ENCODE measurements around the gene MED27. TPM values are rescaled to one million over a fixed set of nuclear protein-coding genes. Genes with fewer than 3 reads are reported as not detected.
A peak's percentile ranks its signal among the peaks of the same experiment; 100 is the strongest.

The MED27 gene
- total RNA-seq, 1 experiment from 2014 or later, result 24.4 TPM

DNA sequence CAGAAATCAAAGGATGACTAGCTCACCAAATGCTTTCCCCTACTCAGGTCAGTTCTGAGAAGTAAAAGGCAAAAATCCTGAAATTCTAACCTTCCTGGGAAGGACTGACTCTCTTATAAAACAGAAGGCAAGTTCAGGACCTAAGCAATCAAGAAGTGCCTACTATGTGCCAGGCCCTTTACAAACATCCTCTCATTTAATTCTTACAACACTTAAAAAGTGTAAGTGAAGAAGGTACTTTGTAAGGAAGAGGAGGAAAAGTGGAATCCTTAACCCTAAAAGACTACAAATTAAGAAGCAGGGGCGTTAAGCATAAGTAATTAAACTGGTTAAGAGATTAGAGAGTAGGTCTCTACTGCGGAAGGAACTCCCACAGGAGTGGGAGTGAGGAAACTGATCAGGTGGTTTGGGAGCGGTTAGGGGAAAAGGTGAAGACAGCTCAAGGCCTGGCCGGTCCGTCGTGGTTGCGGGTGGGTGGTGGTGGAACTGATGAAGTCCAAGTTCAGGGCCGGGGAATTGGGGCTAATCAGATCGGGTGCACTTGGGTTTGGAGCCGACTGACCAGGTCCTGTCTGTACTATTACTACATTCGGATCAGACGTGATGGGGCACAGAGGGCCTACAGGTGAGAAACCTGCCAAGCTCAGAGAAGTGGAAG lies 839 bp downstream of the MED27 start:
- DNase-seq (ENCODE audit: low read depth, low spot score) (no peak), ATAC-seq (peak; percentile 35)
- Histone ChIP-seq H3K4me1 (ENCODE audit: control insufficient read depth, insufficient read depth, low read length) (peaks cover 13% of the 10 kb centered on the region), H3K27me3 (ENCODE audit: control insufficient read depth, insufficient read depth, low read length) (no peaks in the 10 kb centered on the region), H3K27ac (ENCODE audit: low read length) (peak overlapping the region; percentile 81), H3K36me3 (ENCODE audit: control insufficient read depth, insufficient read depth, low read length) (no peaks in the 10 kb centered on the region; the same call in 1 of the 2 replicates), H3K4me3 (ENCODE audit: low read depth in 2 of 2, low read length in 2 of 2) (peak overlapping the region; percentile 93 to 96), H3K9me3 (ENCODE audit: control insufficient read depth, insufficient read depth, low read depth, low read length) (no peaks in the 10 kb centered on the region)
- intact Hi-C loops (cut with micrococcal nuclease; ENCODE audit: unreplicated experiment), result no loop called here
- no peak for TF ChIP-seq POLR2AphosphoS5 (IDR thresholded peaks at IDR 0.05; ENCODE audit: low read depth, low read length)
- TF ChIP-seq, protein P1, sequence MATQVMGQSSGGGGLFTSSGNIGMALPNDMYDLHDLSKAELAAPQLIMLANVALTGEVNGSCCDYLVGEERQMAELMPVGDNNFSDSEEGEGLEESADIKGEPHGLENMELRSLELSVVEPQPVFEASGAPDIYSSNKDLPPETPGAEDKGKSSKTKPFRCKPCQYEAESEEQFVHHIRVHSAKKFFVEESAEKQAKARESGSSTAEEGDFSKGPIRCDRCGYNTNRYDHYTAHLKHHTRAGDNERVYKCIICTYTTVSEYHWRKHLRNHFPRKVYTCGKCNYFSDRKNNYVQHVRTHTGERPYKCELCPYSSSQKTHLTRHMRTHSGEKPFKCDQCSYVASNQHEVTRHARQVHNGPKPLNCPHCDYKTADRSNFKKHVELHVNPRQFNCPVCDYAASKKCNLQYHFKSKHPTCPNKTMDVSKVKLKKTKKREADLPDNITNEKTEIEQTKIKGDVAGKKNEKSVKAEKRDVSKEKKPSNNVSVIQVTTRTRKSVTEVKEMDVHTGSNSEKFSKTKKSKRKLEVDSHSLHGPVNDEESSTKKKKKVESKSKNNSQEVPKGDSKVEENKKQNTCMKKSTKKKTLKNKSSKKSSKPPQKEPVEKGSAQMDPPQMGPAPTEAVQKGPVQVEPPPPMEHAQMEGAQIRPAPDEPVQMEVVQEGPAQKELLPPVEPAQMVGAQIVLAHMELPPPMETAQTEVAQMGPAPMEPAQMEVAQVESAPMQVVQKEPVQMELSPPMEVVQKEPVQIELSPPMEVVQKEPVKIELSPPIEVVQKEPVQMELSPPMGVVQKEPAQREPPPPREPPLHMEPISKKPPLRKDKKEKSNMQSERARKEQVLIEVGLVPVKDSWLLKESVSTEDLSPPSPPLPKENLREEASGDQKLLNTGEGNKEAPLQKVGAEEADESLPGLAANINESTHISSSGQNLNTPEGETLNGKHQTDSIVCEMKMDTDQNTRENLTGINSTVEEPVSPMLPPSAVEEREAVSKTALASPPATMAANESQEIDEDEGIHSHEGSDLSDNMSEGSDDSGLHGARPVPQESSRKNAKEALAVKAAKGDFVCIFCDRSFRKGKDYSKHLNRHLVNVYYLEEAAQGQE (IDR thresholded peaks at IDR 0.05; ENCODE audit: insufficient read depth in 1 of 2, low read depth in 2 of 2, low read length in 1 of 2), result no peak
- no peak for TF ChIP-seq SIN3A (IDR thresholded peaks at IDR 0.05; ENCODE audit: borderline replicate concordance, insufficient read depth, low read depth, low read length)
- TF ChIP-seq, protein P2, sequence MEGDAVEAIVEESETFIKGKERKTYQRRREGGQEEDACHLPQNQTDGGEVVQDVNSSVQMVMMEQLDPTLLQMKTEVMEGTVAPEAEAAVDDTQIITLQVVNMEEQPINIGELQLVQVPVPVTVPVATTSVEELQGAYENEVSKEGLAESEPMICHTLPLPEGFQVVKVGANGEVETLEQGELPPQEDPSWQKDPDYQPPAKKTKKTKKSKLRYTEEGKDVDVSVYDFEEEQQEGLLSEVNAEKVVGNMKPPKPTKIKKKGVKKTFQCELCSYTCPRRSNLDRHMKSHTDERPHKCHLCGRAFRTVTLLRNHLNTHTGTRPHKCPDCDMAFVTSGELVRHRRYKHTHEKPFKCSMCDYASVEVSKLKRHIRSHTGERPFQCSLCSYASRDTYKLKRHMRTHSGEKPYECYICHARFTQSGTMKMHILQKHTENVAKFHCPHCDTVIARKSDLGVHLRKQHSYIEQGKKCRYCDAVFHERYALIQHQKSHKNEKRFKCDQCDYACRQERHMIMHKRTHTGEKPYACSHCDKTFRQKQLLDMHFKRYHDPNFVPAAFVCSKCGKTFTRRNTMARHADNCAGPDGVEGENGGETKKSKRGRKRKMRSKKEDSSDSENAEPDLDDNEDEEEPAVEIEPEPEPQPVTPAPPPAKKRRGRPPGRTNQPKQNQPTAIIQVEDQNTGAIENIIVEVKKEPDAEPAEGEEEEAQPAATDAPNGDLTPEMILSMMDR (IDR thresholded peaks at IDR 0.05), result no peak
- no peak for TF ChIP-seq TCF7L2 (IDR thresholded peaks at IDR 0.05; ENCODE audit: low read depth, low read length)
- POLR2A ChIA-PET, result no interaction called here
- in situ Hi-C loops (cut with HindIII; ENCODE audit: low pct_unique_long_range_greater_than_20kb, low sequenced_read_pairs), result no loop called here
- BruUV-seq (replicated peaks), result no TSS peak
- CTCF ChIA-PET, result no interaction called here

DNA sequence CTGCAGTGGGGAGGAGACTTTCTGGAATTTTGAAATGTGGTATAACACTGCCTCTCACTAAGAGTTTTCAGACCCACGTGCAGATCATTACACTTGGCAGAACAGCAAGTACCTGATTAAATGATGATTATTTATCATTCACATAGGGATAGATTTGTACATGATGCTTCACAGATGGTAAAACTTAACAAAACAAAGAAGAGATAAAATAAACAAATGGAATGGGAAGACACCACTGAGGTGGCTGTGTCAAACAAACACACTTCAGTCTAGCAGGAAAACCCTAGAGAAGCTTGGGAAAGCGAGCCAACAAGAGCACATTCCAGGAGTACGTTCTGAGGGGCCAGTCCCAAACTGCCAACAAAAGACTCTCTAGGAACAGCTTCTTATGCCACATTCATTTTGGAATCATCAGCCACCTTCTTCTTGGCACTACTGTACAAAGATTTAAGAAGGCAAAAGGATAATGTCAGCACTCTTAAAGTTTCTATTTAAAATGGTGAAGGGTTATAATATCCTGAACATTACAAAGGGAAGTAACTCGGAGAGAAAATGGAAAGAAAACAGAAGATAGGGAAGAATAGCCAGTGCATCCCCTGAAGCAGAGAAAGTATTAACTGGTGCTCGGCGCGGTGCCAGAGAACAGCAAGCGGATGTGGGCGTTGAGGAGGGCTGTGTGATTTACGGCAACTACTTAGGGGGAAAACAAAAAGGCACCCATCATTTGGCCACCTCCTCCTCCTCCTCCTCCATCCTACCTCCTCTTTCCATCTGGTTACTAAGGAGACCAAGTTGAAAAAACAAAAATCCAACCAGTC lies 1.6 kb downstream of the MED27 start:
- peak overlapping the region; percentile 93 to 96 for H3K4me3 ChIP-seq (ENCODE audit: low read depth in 2 of 2, low read length in 2 of 2)
- no TSS peak for BruUV-seq (replicated peaks)
- ChIA-PET POLR2A (no interaction called here), CTCF (no interaction called here)
- DNase-seq (ENCODE audit: low read depth, low spot score) (no peak), ATAC-seq (no peak)
- H3K27ac ChIP-seq (ENCODE audit: low read length), result peak overlapping the region; percentile 81
- in situ Hi-C loops (cut with HindIII; ENCODE audit: low pct_unique_long_range_greater_than_20kb, low sequenced_read_pairs) (no loop called here), intact Hi-C loops (cut with micrococcal nuclease; ENCODE audit: unreplicated experiment) (no loop called here)
- H3K4me1 ChIP-seq (ENCODE audit: control insufficient read depth, insufficient read depth, low read length), result peaks cover 13% of the 10 kb centered on the region
- no peaks in the 10 kb centered on the region for H3K9me3 ChIP-seq (ENCODE audit: control insufficient read depth, insufficient read depth, low read depth, low read length)
- no peaks in the 10 kb centered on the region for H3K27me3 ChIP-seq (ENCODE audit: control insufficient read depth, insufficient read depth, low read length)
- H3K36me3 ChIP-seq (ENCODE audit: control insufficient read depth, insufficient read depth, low read length), result no peaks in the 10 kb centered on the region; the same call in 1 of the 2 replicates
- TF ChIP-seq TCF7L2 (IDR thresholded peaks at IDR 0.05; ENCODE audit: low read depth, low read length), result no peak
- TF ChIP-seq SIN3A (IDR thresholded peaks at IDR 0.05; ENCODE audit: borderline replicate concordance, insufficient read depth, low read depth, low read length), result no peak
- TF ChIP-seq, protein P1 (IDR thresholded peaks at IDR 0.05; ENCODE audit: insufficient read depth in 1 of 2, low read depth in 2 of 2, low read length in 1 of 2), result no peak
- TF ChIP-seq, protein P2 (IDR thresholded peaks at IDR 0.05), result no peak
- TF ChIP-seq POLR2AphosphoS5 (IDR thresholded peaks at IDR 0.05; ENCODE audit: low read depth, low read length), result no peak

Data from Panc1 (cell line).